Endothelial cell of umbilical vein (primary cell): ENCODE results near the gene THUMPD3.

Experiments
- CTCF ChIP-seq, 2 donors: IDR thresholded peaks; 1 replicate in 1 of 2; 2 replicates in 1 of 2; pipeline ENCODE4 v1.5.1; 2011; ENCODE audit warnings: low read length in 2 of 2, mild to moderate bottlenecking in 2 of 2, moderate library complexity in 2 of 2, control low read depth in 1 of 2, inconsistent platforms in 1 of 2, low read depth in 1 of 2; ENCODE audit not compliant: insufficient read depth in 1 of 2; ENCODE audit errors: extremely low read depth in 1 of 2
- EZH2 ChIP-seq: IDR thresholded peaks from 2 replicates; pipeline ENCODE4 v1.6.1; 2012; ENCODE audit warnings: borderline replicate concordance, low read depth, mild to moderate bottlenecking, moderate library complexity, low read length, inconsistent platforms; ENCODE audit not compliant: severe bottlenecking
- MAX ChIP-seq: IDR thresholded peaks from 2 replicates; pipeline ENCODE4 v1.6.1; 2011; ENCODE audit not compliant: insufficient read depth, insufficient read length

- TF ChIP-seq CTCF (IDR thresholded peaks at IDR 0.05; ENCODE audit: extremely low read depth in 1 of 2, insufficient read depth in 1 of 2, low read depth in 1 of 2, low read length in 2 of 2) (no peak), MAX (no peak), EZH2 (no peak)
These were observed 16.5 kb downstream of the THUMPD3 start for GRCh38 chr3:9379327-9379726.
